HepG2 (cell line): Measurements from ENCODE around the gene MAP1LC3A. TPM values are rescaled to one million over a fixed set of nuclear protein-coding genes. Genes with fewer than 3 reads are reported as not detected.

Experiments used
- ATAC-seq: fragments of 200-7000 bp; cut with Tn5 transposase; 3 replicates; pipeline ENCODE4 v1.9.1; 2020; ENCODE audit warnings: mild to moderate bottlenecking, moderate library complexity
- BruUV-seq: library from RNA; stranded (reverse); fragments of 400-500 nt; replicated peaks from 2 replicates; lab custom pipeline; 2021; lab: Mats Ljungman, UMichigan
- CTCF ChIA-PET: fragments of 300-600 bp; formaldehyde crosslinking; extraction: SDS; loops from one replicate; lab custom pipeline; 2021; ENCODE audit warnings: low total read pairs, inconsistent platforms, low intra/inter-chr PET ratio; lab: Yijun Ruan, JAX
- POLR2A ChIA-PET: fragments of 350-600 bp; sonication (Branson Sonifier 250); formaldehyde crosslinking; loops from one replicate; lab custom pipeline; 2020; ENCODE audit warnings: antibody characterized with exemption, inconsistent platforms; lab: Yijun Ruan, JAX
- DNase-seq: peaks from one replicate; pipeline ENCODE4 v3.0.0-alpha.2; 2015; ENCODE audit warnings: low spot score
- FAIRE-seq: peaks from 3 replicates; lab custom pipeline; 2011; peaks lifted over from hg19 to GRCh38; lab: Jason Lieb, UNC
- H2AFZ ChIP-seq: one replicate; pipeline ENCODE4 v1.6.1; 2011; ENCODE audit warnings: low read length, inconsistent platforms
- H3K27ac ChIP-seq: fragments of 300-600 bp; 3 replicates; pipeline ENCODE4 v1.8.0; 2011; ENCODE audit warnings: mixed run types, mild to moderate bottlenecking, mixed read lengths, low read length, inconsistent platforms; ENCODE audit not compliant: insufficient read depth; ENCODE audit errors: extremely low read length
- H3K27me3 ChIP-seq, 2 experiments: fragments of 200-600 bp in 1 of 2; 2 replicates in 1 of 2; 3 replicates in 1 of 2; pipeline versions ENCODE4 v1.6.0 to v1.8.0; 2011; ENCODE audit warnings: low read length in 2 of 2, mild to moderate bottlenecking in 2 of 2, moderate library complexity in 2 of 2, inconsistent platforms in 1 of 2; ENCODE audit not compliant: insufficient read depth in 2 of 2, control insufficient read depth in 1 of 2
- H3K36me3 ChIP-seq, 2 experiments: fragments of 200-600 bp in 1 of 2; replicated peaks in 1 of 2; 2 replicates in 1 of 2; 3 replicates in 1 of 2; pipeline versions ENCODE4 v1.5.1 to v1.8.0; 2011; ENCODE audit warnings: low read length in 2 of 2, inconsistent platforms in 1 of 2; ENCODE audit not compliant: insufficient read depth in 2 of 2, control insufficient read depth in 1 of 2
- H3K4me1 ChIP-seq: 2 replicates; pipeline ENCODE4 v1.5.1; 2012; ENCODE audit warnings: low read length, inconsistent platforms; ENCODE audit not compliant: insufficient read depth
- H3K4me2 ChIP-seq: 2 replicates; pipeline ENCODE4 v1.6.0; 2011; ENCODE audit warnings: low read depth, low read length, inconsistent platforms
- H3K4me3 ChIP-seq, 3 experiments: fragments of 200-600 bp in 1 of 3; sonication (generic), shearing (Covaris generic) in 1 of 3; replicated peaks in 1 of 3; 2 replicates each; pipeline ENCODE4 v1.5.1; 2011 to 2016; ENCODE audit warnings: low read length in 3 of 3, inconsistent platforms in 2 of 3, low read depth in 2 of 3, mild to moderate bottlenecking in 2 of 3, control low read depth in 1 of 3, mixed read lengths in 1 of 3; ENCODE audit not compliant: insufficient read depth in 1 of 3
- H3K79me2 ChIP-seq: one replicate; pipeline ENCODE4 v1.6.1; 2011; ENCODE audit warnings: low read length, inconsistent platforms; ENCODE audit not compliant: insufficient read depth
- H3K9ac ChIP-seq: 2 replicates; pipeline ENCODE4 v1.6.0; 2011; ENCODE audit warnings: mild to moderate bottlenecking, low read depth, low read length, inconsistent platforms; ENCODE audit not compliant: insufficient read depth
- H3K9me3 ChIP-seq: 2 replicates; pipeline ENCODE4 v1.5.1; 2012; ENCODE audit warnings: mild to moderate bottlenecking, low read length
- H4K20me1 ChIP-seq: 2 replicates; pipeline ENCODE4 v1.6.0; 2011; ENCODE audit warnings: inconsistent platforms, mild to moderate bottlenecking, low read length, moderate library complexity; ENCODE audit not compliant: insufficient read depth
- EED ChIP-seq: sonication (generic); formaldehyde crosslinking; IDR thresholded peaks from 2 replicates; pipeline ENCODE4 v1.5.0; 2020; ENCODE audit warnings: mild to moderate bottlenecking, missing genetic modification reagents
- EHMT2 ChIP-seq: fragments of 200-600 bp; sonication (generic); IDR thresholded peaks from 2 replicates; pipeline ENCODE4 v1.7.0; 2017; ENCODE audit warnings: antibody characterized with exemption, low read depth, low read length, borderline replicate concordance
- RFX1 ChIP-seq: fragments of 450-650 bp; IDR thresholded peaks from 2 replicates; pipeline ENCODE4 v1.6.1; 2017
- XBP1 ChIP-seq: sonication (generic); formaldehyde crosslinking; IDR thresholded peaks from 2 replicates; pipeline ENCODE4 v1.5.0; 2020; ENCODE audit warnings: missing genetic modification reagents
- ZNF143 ChIP-seq: sonication (generic); formaldehyde crosslinking; IDR thresholded peaks from 2 replicates; pipeline ENCODE4 v1.4.0; 2020; ENCODE audit warnings: missing genetic modification reagents
- ZNF678 ChIP-seq: sonication (generic); formaldehyde crosslinking; IDR thresholded peaks from 2 replicates; pipeline ENCODE4 v1.4.0; 2020; ENCODE audit warnings: mild to moderate bottlenecking, missing genetic modification reagents
- WGBS: methylation state at CpG from one replicate; pipeline ENCODE4 v1.1.6; 2017; ENCODE audit warnings: low lambda C conversion rate; 5-methylcytosine and 5-hydroxymethylcytosine counted together
- in situ Hi-C: cut with HindIII; loops from 2 replicates; pipeline ENCODE4 v1.10.0; 2017; ENCODE audit warnings: low pct_unique_long_range_greater_than_20kb; ENCODE audit not compliant: extremely low pct_ligation_motif_present
- intact Hi-C: fragments of 100-400 bp; cut with micrococcal nuclease; formaldehyde crosslinking; loops from one replicate; pipeline ENCODE4 v1.10.0; 2022; ENCODE audit not compliant: unreplicated experiment
- polyA plus RNA-seq, 8 experiments: library from polyadenylated mRNA; depleted of rRNA in 3 of 8; stranded (reverse) in 7 of 8; unstranded in 1 of 8; fragments of >200 nt; fragmentation: Illumina TruSeq in 4 of 8; extraction: Trizol in 4 of 8; gene quantifications; 2 replicates each; pipeline versions ENCODE4 v1.2.1 to v1.2.3, GENCODE V29; 2011 to 2016; ENCODE audit warnings: low read depth in 4 of 8, missing spikeins in 1 of 8, mixed read lengths in 1 of 8; ENCODE audit not compliant: insufficient read depth in 1 of 8
- total RNA-seq, 5 experiments: library from RNA; depleted of rRNA; stranded (reverse); fragments of >200 nt; fragmentation: Illumina TruSeq; extraction: Trizol; gene quantifications; 2 replicates each; pipeline ENCODE4 v1.2.3, GENCODE V29; 2016; ENCODE audit warnings: low read depth in 1 of 5
- TF ChIP-seq, protein P1 (sequence below): sonication (generic); formaldehyde crosslinking; IDR thresholded peaks from 2 replicates; pipeline ENCODE4 v1.4.0; 2020; ENCODE audit warnings: missing genetic modification reagents, mild to moderate bottlenecking, borderline replicate concordance
- TF ChIP-seq, protein P2 (sequence below), 2 experiments: sonication (generic) in 1 of 2; formaldehyde crosslinking in 1 of 2; IDR thresholded peaks; 2 replicates each; pipeline versions ENCODE4 v1.6.1 to v1.9.0; 2014 to 2022; ENCODE audit warnings: antibody characterized with exemption in 1 of 2, borderline replicate concordance in 1 of 2, inconsistent platforms in 1 of 2, low read depth in 1 of 2, missing genetic modification reagents in 1 of 2
- TF ChIP-seq, protein P3 (sequence below): sonication (generic); formaldehyde crosslinking; IDR thresholded peaks from 2 replicates; pipeline ENCODE4 v1.4.0; 2020; ENCODE audit warnings: low read depth, mild to moderate bottlenecking, missing genetic modification reagents

Gene MAP1LC3A
- total and polyA plus RNA-seq, 2 of the 13 experiments (the other 11 are each of a cell fraction or from before 2014, with no cell fraction given) = not detected

DNA sequence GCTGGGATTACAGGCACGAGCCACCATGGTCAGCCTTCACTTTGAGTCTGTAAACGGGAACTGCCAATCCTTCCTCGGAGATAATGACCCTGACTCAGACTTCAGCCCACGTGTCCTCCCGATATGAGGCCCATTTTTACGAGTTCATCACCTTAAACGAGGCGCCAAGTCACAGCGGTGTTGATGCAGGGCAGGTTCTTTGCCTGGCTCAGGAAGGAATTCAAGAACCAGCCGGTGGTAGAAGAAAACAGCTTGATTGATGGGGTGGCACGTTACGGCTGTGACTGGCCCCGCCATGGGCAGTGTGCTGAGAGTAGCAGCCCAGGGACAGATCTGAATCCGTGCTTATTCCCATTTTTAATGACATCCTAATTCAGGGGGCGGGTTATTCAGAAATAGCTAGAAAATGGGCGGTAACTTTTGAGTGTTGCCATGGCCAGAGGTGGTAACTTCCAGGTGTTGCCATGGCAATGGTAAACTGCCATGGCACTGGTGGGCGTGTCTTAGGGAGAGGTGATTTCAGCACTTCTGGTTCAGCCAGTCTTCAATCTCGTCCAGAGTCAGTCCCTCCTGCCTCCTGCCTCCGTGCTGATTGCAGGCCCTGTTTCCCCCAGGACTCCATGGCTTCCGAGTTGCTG lies 9.1 kb upstream of the MAP1LC3A start:
- ChIA-PET POLR2A (interaction anchor here (1.6 kb wide), 1 partner anchor 33 kb away, joined by 5 read pairs; the partner anchor contains the start of gene DYNLRB1), CTCF (no interaction called here)
- no peaks in the 10 kb centered on the region for H3K79me2 ChIP-seq
- FAIRE-seq = no peak
- no peaks in the 10 kb centered on the region for H4K20me1 ChIP-seq
- no peaks in the 10 kb centered on the region for H3K36me3 ChIP-seq
- peak overlapping the region in 1 of 3 experiments; percentile 32; a peak in 1 of 6 replicates for H3K4me3 ChIP-seq
- no peak overlapping the region for H3K27ac ChIP-seq
- H3K4me1 ChIP-seq = peaks cover 27% of the 10 kb centered on the region
- DNase-seq = peak; percentile 60
- peak overlapping the region; percentile 62 for H3K4me2 ChIP-seq
- intact Hi-C loops = loop anchor here (2.0 kb wide), 1 partner anchor 23 kb away; no protein-coding TSS in a partner anchor
- WGBS = 72% methylated on average over 20 of the region's 20 CpGs
- H3K27me3 ChIP-seq = no peaks in the 10 kb centered on the region
- H2AFZ ChIP-seq = no peak overlapping the region
- in situ Hi-C loops = no loop called here
- H3K9me3 ChIP-seq = no peaks in the 10 kb centered on the region
- ATAC-seq = peak; percentile 41
- H3K9ac ChIP-seq = no peak overlapping the region
- BruUV-seq = no TSS peak
- TF ChIP-seq XBP1 (CRISPR knock-in tag) = no peak
- TF ChIP-seq, protein P1, sequence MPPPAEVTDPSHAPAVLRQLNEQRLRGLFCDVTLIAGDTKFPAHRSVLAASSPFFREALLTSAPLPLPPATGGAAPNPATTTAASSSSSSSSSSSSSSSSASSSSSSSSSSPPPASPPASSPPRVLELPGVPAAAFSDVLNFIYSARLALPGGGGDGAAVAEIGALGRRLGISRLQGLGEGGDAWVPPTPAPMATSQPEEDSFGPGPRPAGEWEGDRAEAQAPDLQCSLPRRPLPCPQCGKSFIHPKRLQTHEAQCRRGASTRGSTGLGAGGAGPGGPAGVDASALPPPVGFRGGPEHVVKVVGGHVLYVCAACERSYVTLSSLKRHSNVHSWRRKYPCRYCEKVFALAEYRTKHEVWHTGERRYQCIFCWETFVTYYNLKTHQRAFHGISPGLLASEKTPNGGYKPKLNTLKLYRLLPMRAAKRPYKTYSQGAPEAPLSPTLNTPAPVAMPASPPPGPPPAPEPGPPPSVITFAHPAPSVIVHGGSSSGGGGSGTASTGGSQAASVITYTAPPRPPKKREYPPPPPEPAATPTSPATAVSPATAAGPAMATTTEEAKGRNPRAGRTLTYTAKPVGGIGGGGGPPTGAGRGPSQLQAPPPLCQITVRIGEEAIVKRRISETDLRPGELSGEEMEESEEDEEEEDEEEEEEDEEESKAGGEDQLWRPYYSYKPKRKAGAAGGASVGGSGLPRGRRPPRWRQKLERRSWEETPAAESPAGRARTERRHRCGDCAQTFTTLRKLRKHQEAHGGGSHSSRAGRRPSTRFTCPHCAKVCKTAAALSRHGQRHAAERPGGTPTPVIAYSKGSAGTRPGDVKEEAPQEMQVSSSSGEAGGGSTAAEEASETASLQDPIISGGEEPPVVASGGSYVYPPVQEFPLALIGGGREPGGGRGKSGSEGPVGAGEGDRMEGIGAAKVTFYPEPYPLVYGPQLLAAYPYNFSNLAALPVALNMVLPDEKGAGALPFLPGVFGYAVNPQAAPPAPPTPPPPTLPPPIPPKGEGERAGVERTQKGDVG (CRISPR knock-in tag) = 0 out of 2 replicates have a peak, but pooled peaks have one; percentile 20
- TF ChIP-seq RFX1 = peak; percentile 86
- no peak for TF ChIP-seq EHMT2
- TF ChIP-seq ZNF143 (CRISPR knock-in tag) = 0 out of 2 replicates have a peak, but pooled peaks have one; percentile 22
- TF ChIP-seq, protein P2, sequence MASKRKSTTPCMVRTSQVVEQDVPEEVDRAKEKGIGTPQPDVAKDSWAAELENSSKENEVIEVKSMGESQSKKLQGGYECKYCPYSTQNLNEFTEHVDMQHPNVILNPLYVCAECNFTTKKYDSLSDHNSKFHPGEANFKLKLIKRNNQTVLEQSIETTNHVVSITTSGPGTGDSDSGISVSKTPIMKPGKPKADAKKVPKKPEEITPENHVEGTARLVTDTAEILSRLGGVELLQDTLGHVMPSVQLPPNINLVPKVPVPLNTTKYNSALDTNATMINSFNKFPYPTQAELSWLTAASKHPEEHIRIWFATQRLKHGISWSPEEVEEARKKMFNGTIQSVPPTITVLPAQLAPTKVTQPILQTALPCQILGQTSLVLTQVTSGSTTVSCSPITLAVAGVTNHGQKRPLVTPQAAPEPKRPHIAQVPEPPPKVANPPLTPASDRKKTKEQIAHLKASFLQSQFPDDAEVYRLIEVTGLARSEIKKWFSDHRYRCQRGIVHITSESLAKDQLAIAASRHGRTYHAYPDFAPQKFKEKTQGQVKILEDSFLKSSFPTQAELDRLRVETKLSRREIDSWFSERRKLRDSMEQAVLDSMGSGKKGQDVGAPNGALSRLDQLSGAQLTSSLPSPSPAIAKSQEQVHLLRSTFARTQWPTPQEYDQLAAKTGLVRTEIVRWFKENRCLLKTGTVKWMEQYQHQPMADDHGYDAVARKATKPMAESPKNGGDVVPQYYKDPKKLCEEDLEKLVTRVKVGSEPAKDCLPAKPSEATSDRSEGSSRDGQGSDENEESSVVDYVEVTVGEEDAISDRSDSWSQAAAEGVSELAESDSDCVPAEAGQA (IDR thresholded peaks at IDR 0.05; ENCODE audit: low read depth) = no peak
- TF ChIP-seq, protein P2 (CRISPR knock-in tag; IDR thresholded peaks at IDR 0.05; ENCODE audit: borderline replicate concordance) = no peak
- peak; percentile 89; the same call in 1 of the 2 replicates for TF ChIP-seq EED (CRISPR knock-in tag)
- TF ChIP-seq ZNF678 (CRISPR knock-in tag) = 0 out of 2 replicates have a peak, but pooled peaks have one; percentile 48
- TF ChIP-seq, protein P3, sequence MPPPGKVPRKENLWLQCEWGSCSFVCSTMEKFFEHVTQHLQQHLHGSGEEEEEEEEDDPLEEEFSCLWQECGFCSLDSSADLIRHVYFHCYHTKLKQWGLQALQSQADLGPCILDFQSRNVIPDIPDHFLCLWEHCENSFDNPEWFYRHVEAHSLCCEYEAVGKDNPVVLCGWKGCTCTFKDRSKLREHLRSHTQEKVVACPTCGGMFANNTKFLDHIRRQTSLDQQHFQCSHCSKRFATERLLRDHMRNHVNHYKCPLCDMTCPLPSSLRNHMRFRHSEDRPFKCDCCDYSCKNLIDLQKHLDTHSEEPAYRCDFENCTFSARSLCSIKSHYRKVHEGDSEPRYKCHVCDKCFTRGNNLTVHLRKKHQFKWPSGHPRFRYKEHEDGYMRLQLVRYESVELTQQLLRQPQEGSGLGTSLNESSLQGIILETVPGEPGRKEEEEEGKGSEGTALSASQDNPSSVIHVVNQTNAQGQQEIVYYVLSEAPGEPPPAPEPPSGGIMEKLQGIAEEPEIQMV (CRISPR knock-in tag) = peak; percentile 47; the same call in 1 of the 2 replicates
